Measurements from ENCODE around the gene HAUS3.

DNA sequence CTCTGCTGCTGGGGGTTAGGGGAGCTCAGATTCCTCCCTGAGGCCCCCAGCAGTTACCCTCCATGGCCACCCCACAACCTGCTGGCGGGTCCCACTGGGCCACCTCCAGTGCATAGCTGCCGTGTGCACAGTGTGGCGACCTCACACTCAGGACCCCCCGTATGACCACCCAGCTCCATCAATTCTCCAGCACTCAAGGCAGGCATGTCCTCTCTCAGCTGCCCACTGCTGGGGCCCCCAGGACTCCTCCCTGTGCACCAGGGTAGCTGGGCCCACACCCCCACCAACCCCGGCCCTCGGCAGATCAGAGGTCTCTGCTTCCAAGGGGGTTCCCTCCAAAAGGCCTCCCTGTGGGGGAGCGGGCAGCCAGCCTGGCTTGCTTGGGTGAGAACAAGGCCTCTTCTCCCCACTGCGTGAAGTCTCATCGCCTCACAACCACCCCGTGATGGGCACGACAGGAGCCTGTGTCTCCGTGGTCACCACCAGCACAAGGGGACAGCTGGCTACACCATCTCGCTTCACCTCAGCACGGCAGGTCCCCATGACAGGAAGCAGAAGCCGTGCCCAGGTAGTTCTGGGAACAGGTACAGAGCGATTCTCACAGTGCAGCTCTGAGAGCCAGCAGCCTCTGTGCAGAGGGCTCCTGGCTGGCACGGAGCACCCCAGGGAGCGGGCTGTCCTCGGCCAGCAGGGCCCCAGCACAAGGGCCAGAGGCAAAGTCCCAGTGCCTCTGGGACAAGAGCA lies 4.6 kb upstream of the HAUS3 start:
- no peak for TF ChIP-seq ZNF274 (IDR thresholded peaks at IDR 0.05; ENCODE audit: low read depth, low read length)
- TF ChIP-seq YY1 (IDR thresholded peaks at IDR 0.05; ENCODE audit: insufficient read depth, insufficient read length), result no peak
- no peak for TF ChIP-seq SUZ12 (IDR thresholded peaks at IDR 0.05; ENCODE audit: extremely low read depth, insufficient read depth, insufficient read length)

All from NT2/D1 (cell line).